ENCODE measurements around the gene SCLY. TPM values are rescaled to one million over a fixed set of nuclear protein-coding genes. Genes with fewer than 3 reads are reported as not detected.

SCLY gene
- total and polyA plus RNA-seq, 2 of the 8 experiments (the other 6 are each of a cell fraction or from before 2014, with no cell fraction given), result 79.0 to 79.5 TPM

DNA sequence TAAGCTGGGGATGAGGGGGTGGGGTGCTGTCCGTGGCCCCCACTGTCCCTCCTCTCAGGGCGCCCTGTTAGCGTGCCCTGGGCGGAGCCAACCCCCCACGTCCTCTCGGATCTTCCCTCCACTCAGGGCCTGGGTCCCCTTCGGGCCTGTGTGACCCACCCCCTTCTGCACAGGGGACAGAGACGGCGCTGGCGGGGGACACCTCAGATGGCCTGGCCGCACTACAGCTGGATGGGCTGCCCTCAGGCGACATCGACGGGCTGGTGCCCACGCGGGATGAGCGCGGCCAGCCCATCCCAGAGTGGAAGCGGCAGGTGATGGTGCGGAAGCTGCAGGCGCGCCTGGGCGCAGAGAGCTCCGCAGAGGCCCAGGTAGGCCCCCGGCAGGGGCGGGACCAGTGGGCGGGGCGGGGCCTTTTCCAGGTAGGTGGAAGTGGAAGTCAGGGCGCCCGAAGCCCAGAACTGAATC is 67.8 kb downstream of the SCLY start:
- no peak overlapping the region for H3K56ac ChIP-seq (replicated peaks; ENCODE audit: insufficient read length, low read depth, low read length)
- H2AK5ac ChIP-seq (ENCODE audit: low read depth, low read length), result no peak overlapping the region
- peaks cover 15% of the 10 kb centered on the region for H3K23me2 ChIP-seq (ENCODE audit: low read depth, low read length)
- peak overlapping the region; percentile 65 for H4K91ac ChIP-seq (replicated peaks; ENCODE audit: insufficient read length, low read length)
- H2BK120ac ChIP-seq (replicated peaks; ENCODE audit: low read depth, low read length), result no peak overlapping the region
- WGBS, 2 experiments (ENCODE audit: extremely low coverage in 1 of 2, insufficient coverage in 1 of 2, insufficient read length in 1 of 2, insufficient replicate concordance in 2 of 2, low coverage in 1 of 2, low lambda C conversion rate in 2 of 2, missing lambda C conversion rate in 1 of 2), result 64% methylated on average over 29 of the region's 30 CpGs; no CpG with 5 or more reads in 1 of the 2 experiments
- CTCF ChIA-PET (ENCODE audit: partially characterized antibody), result interaction anchor here (1.8 to 5.3 kb wide), 2 partner anchors 9 to 11 kb away, joined by 4 to 41 read pairs; partner anchors contain the start of gene KLHL30
- H2BK5ac ChIP-seq (ENCODE audit: low read depth, low read length), result no peak overlapping the region
- no peaks in the 10 kb centered on the region for H3K79me2 ChIP-seq (ENCODE audit: control insufficient read depth in 1 of 2, insufficient read depth in 2 of 2, low read length in 2 of 2)
- peaks cover 0 to 13% (median 0%) of the 10 kb centered on the region in 4 experiments; a peak in 2 of 7 replicates for H3K4me1 ChIP-seq (replicated peaks in 1 of 4; ENCODE audit: control insufficient read depth in 3 of 4, insufficient read depth in 4 of 4, low read length in 3 of 4)
- 0 out of 2 replicates have a peak overlapping the region, but pooled peaks have one; percentile 8 for H2BK15ac ChIP-seq (ENCODE audit: low read length)
- no peak overlapping the region; the same call in 1 of the 2 replicates for H3K18ac ChIP-seq (ENCODE audit: extremely low read depth, low read length)
- POLR2A ChIA-PET (ENCODE audit: partially characterized antibody), result interaction anchor here (0.5 to 1.4 kb wide), 4 partner anchors 13 to 73 kb away, joined by 3 to 5 read pairs (median 3); no protein-coding TSS in a partner anchor
- FAIRE-seq, result no peak
- peaks cover 0 to 15% of the 10 kb centered on the region in 2 experiments for H4K20me1 ChIP-seq (replicated peaks in 1 of 2; ENCODE audit: control insufficient read depth in 1 of 2, insufficient read depth in 2 of 2, low read length in 2 of 2)
- no peak overlapping the region for H3K23ac ChIP-seq (ENCODE audit: insufficient read length)
- no peak overlapping the region for H3K4ac ChIP-seq (replicated peaks; ENCODE audit: insufficient read length, low read depth, low read length)
- H3K14ac ChIP-seq (ENCODE audit: insufficient read length), result no peak overlapping the region
- H2BK12ac ChIP-seq (ENCODE audit: low read depth, low read length), result peak overlapping the region; percentile 80; the same call in 1 of the 2 replicates
- DNase-seq (ENCODE audit: low read depth in 1 of 2, low spot score in 2 of 2), result peak in 1 of 2 experiments; percentile 90
- 0 out of 4 replicates have a peak, but pooled peaks cover 0 to 4% of the 10 kb centered on the region in 2 experiments for H3K9me3 ChIP-seq (ENCODE audit: insufficient read depth in 2 of 2, low read depth in 1 of 2, low read length in 1 of 2)
- no peak overlapping the region for H2AFZ ChIP-seq (ENCODE audit: low read length)
- H3K27ac ChIP-seq (ENCODE audit: low read depth, low read length), result no peak overlapping the region
- H4K5ac ChIP-seq (ENCODE audit: insufficient read length, low read depth, low read length), result no peak overlapping the region
- H3K27me3 ChIP-seq (replicated peaks in 1 of 4; ENCODE audit: control insufficient read depth in 3 of 4, extremely low read depth in 1 of 4, insufficient read depth in 3 of 4, low read length in 3 of 4), result no peaks in the 10 kb centered on the region
- H4K8ac ChIP-seq (ENCODE audit: extremely low read depth, insufficient read depth, low read length), result peak overlapping the region; percentile 39
- no peak overlapping the region for H2BK20ac ChIP-seq (ENCODE audit: low read length)
- peak overlapping the region; percentile 7 to 40; a peak in 2 of 4 replicates for H3K4me2 ChIP-seq (ENCODE audit: insufficient read depth in 1 of 2, low read depth in 2 of 2, low read length in 2 of 2)
- no peak overlapping the region for H3K9ac ChIP-seq (replicated peaks in 1 of 4; ENCODE audit: extremely low read depth in 1 of 4, low read depth in 3 of 4, low read length in 3 of 4)
- H3K36me3 ChIP-seq (ENCODE audit: control insufficient read depth in 2 of 4, insufficient read depth in 4 of 4, low read length in 3 of 4), result no peaks in the 10 kb centered on the region; a peak in 1 of 8 replicates
- no peaks in the 10 kb centered on the region for H3K79me1 ChIP-seq (ENCODE audit: low read depth, low read length)
- TF ChIP-seq KDM1A (IDR thresholded peaks at IDR 0.05; ENCODE audit: borderline replicate concordance, low read length), result no peak
- H3K4me3 ChIP-seq (ENCODE audit: extremely low read depth in 1 of 4, insufficient read depth in 2 of 4, low read depth in 3 of 4, low read length in 4 of 4), result no peak overlapping the region
